GM18858 (cell line): ENCODE data around the gene RGL3.
"Not testable (repeated sequence)": the region's sequence is repeated elsewhere in the genome, so short reads cannot be mapped to it uniquely, and the experiment has no call there.

Source experiments
- ATAC-seq: cut with Tn5 transposase; IDR thresholded peaks from one replicate; pipeline ENCODE4 v1.9.1; 2021; ENCODE audit not compliant: unreplicated experiment

Gene RGL3

DNA sequence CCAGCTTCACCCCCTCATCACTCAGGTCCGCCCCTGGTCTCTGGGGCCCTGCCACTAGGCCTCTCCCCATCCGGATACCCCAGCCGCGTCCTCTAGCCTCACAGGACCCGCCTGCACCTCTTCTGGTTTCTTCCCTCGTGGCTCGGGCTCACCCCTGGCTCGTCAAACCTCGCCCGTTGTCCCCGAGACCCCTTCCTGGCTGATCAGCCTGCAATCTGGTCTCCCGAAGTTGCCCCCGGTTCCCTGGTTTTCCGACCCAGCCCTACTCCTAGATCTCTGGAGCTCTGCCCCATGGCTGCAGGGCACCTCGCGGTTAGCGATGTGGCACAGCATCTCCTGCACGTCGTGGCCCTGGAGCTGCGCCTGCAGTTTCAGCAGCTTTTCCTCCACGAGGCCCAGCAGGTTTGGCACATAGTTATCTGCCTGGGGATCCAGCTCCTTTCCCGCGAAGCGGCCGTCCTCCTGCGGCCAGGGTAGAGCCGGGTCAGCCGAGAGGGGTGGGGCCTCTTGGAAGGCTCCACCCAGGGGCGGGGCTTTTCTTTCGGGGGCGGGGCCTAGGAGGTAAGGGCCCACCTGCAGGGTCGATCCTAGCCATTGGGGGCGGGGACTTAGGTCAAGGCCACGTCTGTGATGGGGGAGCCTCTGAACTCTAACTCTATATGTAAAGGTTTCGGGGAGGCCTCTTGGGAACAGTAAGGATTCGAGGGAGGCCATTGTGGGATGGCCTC lies 2.4 kb upstream of the RGL3 start:
- no peak for ATAC-seq

GRCh38 chr19:11420429-11421370 lies 1.6 kb upstream of the RGL3 start:
- ATAC-seq, result no peak

- no peak for ATAC-seq
These were observed 993 bp downstream of the RGL3 start for GRCh38 chr19:11418094-11418548.

DNA sequence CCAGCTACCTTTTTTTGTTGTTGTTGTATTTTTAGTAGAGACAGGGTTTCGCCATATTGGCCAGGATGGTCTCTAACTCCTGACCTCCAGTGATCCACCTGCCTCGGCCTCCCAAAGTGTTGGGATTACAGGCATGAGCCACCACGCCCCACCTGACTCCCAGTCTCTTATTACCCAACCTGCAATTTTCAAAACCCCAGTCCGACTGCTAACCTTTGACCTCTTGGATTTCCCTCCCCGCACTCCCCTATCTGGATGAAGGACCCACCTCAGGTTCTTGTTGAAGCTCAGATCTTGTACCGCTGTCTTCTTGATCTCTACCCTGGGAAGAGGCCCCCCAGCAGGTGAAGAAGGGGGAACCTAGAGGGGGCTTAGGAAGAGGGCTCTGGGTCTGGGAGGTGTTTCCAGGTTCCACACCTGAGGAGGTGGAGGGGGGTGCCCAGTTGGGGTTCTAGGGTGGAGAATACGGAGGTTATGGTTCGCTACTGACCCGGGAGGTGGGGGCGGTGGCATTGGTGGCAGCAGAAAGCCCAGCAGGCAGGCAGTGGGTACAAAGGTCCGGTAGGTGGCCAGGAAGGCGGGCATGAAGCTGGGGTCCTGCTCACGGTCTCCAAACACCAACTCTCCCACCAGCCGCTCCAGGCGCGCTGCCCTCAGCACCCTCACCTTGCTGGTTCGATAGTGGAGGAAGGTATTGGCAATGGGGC lies 2.6 kb downstream of the RGL3 start:
- no peak for ATAC-seq

- ATAC-seq, result no peak
These were observed 4.6 kb downstream of the RGL3 start for GRCh38 chr19:11414544-11414943.

DNA sequence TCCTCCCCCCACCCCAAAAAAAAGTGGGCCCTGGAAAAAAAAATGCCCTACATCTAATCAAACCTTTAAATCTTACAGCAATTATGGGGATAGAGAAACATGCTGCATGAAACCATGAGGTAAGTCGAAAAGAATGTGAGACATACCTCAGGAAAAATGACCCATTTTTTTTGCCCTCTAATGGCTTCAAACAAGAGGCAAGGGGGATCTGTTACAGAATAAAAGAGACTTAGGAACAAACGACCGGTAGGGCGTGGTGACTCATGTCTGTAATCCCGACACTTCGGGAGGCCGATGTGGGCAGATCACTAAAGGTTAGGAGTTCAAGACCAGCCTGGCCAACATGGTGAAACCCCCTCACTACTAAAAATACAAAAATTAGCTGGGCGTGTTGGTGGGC lies 8.4 kb downstream of the RGL3 start:
- no peak for ATAC-seq

GRCh38 chr19:11408591-11408990 lies 10.5 kb downstream of the RGL3 start:
- ATAC-seq, result no peak

GRCh38 chr19:11406703-11407236 lies 12.3 kb downstream of the RGL3 start:
- not testable (repeated sequence) for ATAC-seq

DNA sequence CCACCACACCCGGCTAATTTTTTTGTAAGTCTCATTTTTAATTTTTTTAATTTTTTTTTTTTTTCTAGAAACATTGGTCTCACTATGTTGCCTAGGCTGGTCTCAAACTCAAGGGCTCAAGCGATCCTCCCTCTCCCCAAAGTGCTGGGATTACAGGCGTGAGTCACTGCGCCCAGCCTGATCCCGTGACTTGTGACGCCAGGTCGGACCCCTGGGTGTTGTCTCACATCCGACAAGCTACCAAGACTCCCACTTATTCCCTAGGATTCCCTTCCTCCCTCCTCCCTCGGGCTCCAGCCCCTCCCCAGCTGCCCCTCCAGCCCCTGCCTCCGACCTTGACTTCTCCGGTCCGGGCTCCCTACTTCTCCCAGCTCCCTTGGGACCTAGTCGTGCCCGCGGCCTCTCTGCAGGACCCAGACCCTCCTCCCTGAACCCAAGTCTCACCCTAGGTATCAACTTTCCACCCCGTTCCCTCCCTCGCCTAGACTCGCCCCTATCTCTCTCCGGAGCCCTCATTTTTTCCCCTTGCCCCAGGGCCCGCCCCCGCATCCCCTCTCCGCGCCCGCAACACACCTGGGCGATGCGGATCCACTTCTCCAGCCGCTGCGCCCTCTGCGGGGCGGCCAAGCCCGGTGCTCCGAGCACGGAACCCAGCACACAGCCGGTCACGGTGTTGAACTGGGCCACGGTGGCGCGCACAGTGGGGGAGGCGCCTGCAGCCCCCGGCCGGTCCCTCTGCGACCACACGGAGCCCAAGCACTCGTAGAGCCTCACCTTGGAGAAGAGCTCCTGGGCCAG lies 13.1 kb downstream of the RGL3 start:
- no peak for ATAC-seq

DNA sequence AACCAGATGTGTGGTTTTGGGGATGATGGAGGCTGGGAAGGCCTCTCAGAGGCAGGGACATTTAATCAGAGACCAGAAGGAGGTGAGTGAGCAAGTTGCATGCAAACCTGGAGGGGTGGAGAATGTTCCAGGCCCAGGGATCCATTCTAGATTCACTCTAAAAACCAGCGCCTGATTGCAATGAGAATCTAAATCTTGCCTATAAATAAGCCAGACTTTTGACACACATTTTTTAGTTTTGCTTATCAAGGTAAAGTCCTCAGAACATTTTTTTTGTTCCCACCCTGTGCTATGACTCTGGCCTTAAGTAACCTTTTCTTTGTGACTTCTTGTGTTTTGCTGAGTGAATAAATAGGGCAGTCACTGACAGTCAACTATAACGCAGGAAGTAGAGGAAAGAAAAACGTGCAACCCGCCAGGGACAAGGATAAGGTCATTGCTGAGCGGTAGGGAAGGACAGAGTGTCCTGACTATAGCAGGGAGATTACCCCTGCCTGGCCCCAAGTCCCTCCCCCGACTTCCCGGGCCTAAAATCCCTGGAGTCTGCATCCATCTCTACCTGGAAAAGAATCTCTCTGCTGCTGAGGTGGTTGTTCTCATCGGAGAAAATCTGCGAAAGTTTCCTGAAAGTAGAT lies 14.4 kb downstream of the RGL3 start:
- no peak for ATAC-seq

GRCh38 chr19:11401808-11402543 lies 17.1 kb downstream of the RGL3 start:
- ATAC-seq, result no peak

- no peak for ATAC-seq
These were observed 18.3 kb downstream of the RGL3 start for GRCh38 chr19:11400798-11401197.

DNA sequence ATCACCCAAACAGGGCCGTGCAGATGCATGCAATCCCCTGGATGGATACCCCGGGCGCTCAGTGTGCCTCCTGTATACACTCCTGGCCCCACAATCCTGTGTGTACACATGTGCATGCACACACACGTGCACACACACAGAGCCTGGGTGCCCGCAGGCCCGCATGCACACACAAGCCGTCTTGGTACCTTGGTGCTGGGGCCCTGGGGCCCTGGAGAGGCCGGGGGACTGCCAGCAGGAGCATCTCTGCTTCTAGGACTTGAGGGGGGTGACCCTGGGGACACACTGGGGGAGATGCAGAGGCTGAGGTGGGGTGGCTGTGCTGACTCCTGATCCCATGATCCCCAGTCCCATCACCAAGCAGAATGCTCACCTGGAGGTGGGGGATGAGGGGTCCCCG lies 19.4 kb downstream of the RGL3 start:
- no peak for ATAC-seq

GRCh38 chr19:11397089-11397610 lies 22.0 kb downstream of the RGL3 start:
- ATAC-seq, result no peak

- no peak for ATAC-seq
These were observed 28.0 kb downstream of the RGL3 start for GRCh38 chr19:11390933-11391680.

- ATAC-seq, result no peak
These were observed 28.8 kb downstream of the RGL3 start for GRCh38 chr19:11390359-11390758.

DNA sequence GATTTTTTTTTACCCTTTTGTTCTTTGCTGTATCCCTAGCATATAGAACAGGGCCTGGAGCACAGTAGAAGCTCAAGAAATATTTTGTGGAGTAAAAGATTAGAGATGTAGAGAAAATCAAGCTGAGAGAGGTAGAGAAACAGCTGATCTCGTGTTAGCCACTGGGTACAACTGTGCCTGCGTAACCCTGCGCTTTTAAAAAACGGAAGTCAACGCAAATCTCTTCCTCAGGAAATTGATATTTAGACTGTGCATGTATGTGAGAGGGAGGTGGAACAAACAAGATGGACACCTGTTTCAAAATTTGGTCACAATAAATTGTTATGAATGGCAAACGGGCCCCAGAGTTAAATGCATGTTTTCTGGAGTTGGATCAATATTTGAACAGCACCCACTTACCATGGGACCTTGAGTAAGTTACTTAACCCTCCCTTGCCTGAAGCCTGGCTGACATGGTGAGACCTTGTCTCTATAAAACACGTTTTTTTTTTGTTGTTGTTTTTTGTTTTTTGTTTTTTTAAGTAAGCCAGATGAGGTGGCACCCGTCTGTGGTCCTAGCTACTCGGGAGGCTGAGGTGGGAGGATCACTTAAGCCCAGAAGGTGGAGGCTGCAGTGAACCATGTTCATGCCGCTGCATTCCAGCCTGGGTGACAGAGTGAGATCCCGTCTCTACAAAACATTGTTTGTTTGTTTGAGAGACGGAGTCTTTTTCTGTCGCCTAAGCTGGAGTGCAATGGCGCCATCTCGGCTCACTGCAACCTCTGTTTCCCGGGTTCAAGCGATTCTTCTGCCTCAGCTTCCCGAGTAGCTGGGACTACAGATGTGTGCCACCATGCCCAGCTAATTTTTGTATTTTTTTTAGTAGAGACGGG lies 31.7 kb downstream of the RGL3 start:
- ATAC-seq, result no peak
